Hepatocyte (in vitro differentiated cells): ENCODE measurements around the gene CPSF4. TPM values are rescaled to one million over a fixed set of nuclear protein-coding genes. Genes with fewer than 3 reads are reported as not detected.

Source experiments
- DNase-seq: peaks from one replicate; pipeline ENCODE4 v3.0.0-alpha.2; 2016; ENCODE audit warnings: low spot score
- H2AFZ ChIP-seq: fragments of 200-600 bp; sonication (generic); 2 replicates; pipeline ENCODE4 v1.6.0; 2016; ENCODE audit warnings: antibody characterized with exemption, mild to moderate bottlenecking
- H3K27ac ChIP-seq: fragments of 200-600 bp; sonication (generic); 2 replicates; pipeline ENCODE4 v1.5.1; 2016; ENCODE audit warnings: mild to moderate bottlenecking
- H3K27me3 ChIP-seq: fragments of 200-600 bp; sonication (generic); 2 replicates; pipeline ENCODE4 v1.6.1; 2016
- H3K36me3 ChIP-seq: fragments of 200-600 bp; sonication (generic); replicated peaks from 2 replicates; pipeline ENCODE4 v1.5.1; 2016; ENCODE audit warnings: low read depth; ENCODE audit not compliant: insufficient read depth
- H3K4me1 ChIP-seq: fragments of 200-600 bp; sonication (generic); 2 replicates; pipeline ENCODE4 v1.5.1; 2016; ENCODE audit warnings: mild to moderate bottlenecking, moderate library complexity; ENCODE audit not compliant: insufficient read depth
- H3K4me2 ChIP-seq: fragments of 200-600 bp; sonication (generic); 2 replicates; pipeline ENCODE4 v1.6.0; 2016
- H3K4me3 ChIP-seq: fragments of 200-600 bp; sonication (generic); 2 replicates; pipeline ENCODE4 v1.5.1; 2016; ENCODE audit warnings: mild to moderate bottlenecking
- H3K79me2 ChIP-seq: fragments of 200-600 bp; sonication (generic); 2 replicates; pipeline ENCODE4 v1.6.0; 2017; ENCODE audit warnings: mild to moderate bottlenecking
- H3K9me2 ChIP-seq: fragments of 200-600 bp; sonication (generic); replicated peaks from 2 replicates; pipeline ENCODE4 v1.6.0; 2017; ENCODE audit warnings: mild to moderate bottlenecking; ENCODE audit not compliant: insufficient read depth
- H3K9me3 ChIP-seq: fragments of 200-600 bp; sonication (generic); 2 replicates; pipeline ENCODE4 v1.5.1; 2016; ENCODE audit warnings: low read depth, mild to moderate bottlenecking
- H4K20me1 ChIP-seq: fragments of 200-600 bp; sonication (generic); 2 replicates; pipeline ENCODE4 v1.6.0; 2016; ENCODE audit warnings: mild to moderate bottlenecking; ENCODE audit not compliant: insufficient read depth, poor library complexity, severe bottlenecking
- EZH2 ChIP-seq: fragments of 200-600 bp; sonication (generic); IDR thresholded peaks from 2 replicates; pipeline ENCODE4 v1.6.1; 2016; ENCODE audit warnings: antibody characterized with exemption, mild to moderate bottlenecking, borderline replicate concordance
- EZH2phosphoT487 ChIP-seq: fragments of 200-600 bp; sonication (generic); IDR thresholded peaks from one replicate; pipeline ENCODE4 v1.6.1; 2018; ENCODE audit warnings: antibody characterized with exemption, mild to moderate bottlenecking, low read depth, moderate library complexity; ENCODE audit not compliant: unreplicated experiment, severe bottlenecking
- WGBS: methylation state at CpG from one replicate; pipeline ENCODE4 v1.1.6; 2016; ENCODE audit warnings: low lambda C conversion rate; ENCODE audit errors: missing lambda C conversion rate; 5-methylcytosine and 5-hydroxymethylcytosine counted together
- polyA plus RNA-seq: library from polyadenylated mRNA; unstranded; fragments of >200 nt; fragmentation: Nextera tagmentation; extraction: Ambion mirVana; gene quantifications from 2 replicates; pipeline ENCODE4 v1.2.1, GENCODE V29; 2016
- total RNA-seq: library from RNA; depleted of rRNA; stranded (reverse); fragments of >200 nt; gene quantifications from 2 replicates; pipeline ENCODE4 v1.2.3, GENCODE V29; 2014
- TF ChIP-seq, protein P1 (sequence below): fragments of 200-600 bp; sonication (generic); IDR thresholded peaks from 2 replicates; pipeline ENCODE4 v1.5.1; 2016; ENCODE audit warnings: antibody characterized with exemption, mild to moderate bottlenecking; ENCODE audit not compliant: poor library complexity

The CPSF4 gene
- total and polyA plus RNA-seq, 2 experiments from 2014 or later = 35.1 to 37.6 TPM

- 94% methylated on average over 18 of the region's 18 CpGs for WGBS
- Histone ChIP-seq H3K4me2 (no peak overlapping the region), H3K4me1 (peaks cover 8% of the 10 kb centered on the region), H3K4me3 (no peak overlapping the region), H4K20me1 (no peaks in the 10 kb centered on the region), H3K36me3 (no peaks in the 10 kb centered on the region), H3K27ac (no peak overlapping the region), H3K9me3 (no peaks in the 10 kb centered on the region), H3K79me2 (no peaks in the 10 kb centered on the region), H2AFZ (no peak overlapping the region), H3K27me3 (no peaks in the 10 kb centered on the region), H3K9me2 (no peaks in the 10 kb centered on the region)
- TF ChIP-seq EZH2phosphoT487 (no peak), EZH2 (no peak)
- TF ChIP-seq, protein P1, sequence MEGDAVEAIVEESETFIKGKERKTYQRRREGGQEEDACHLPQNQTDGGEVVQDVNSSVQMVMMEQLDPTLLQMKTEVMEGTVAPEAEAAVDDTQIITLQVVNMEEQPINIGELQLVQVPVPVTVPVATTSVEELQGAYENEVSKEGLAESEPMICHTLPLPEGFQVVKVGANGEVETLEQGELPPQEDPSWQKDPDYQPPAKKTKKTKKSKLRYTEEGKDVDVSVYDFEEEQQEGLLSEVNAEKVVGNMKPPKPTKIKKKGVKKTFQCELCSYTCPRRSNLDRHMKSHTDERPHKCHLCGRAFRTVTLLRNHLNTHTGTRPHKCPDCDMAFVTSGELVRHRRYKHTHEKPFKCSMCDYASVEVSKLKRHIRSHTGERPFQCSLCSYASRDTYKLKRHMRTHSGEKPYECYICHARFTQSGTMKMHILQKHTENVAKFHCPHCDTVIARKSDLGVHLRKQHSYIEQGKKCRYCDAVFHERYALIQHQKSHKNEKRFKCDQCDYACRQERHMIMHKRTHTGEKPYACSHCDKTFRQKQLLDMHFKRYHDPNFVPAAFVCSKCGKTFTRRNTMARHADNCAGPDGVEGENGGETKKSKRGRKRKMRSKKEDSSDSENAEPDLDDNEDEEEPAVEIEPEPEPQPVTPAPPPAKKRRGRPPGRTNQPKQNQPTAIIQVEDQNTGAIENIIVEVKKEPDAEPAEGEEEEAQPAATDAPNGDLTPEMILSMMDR = no peak
- DNase-seq = no peak
Observed at GRCh38 chr7:99397297-99397983, 41.3 kb upstream of the CPSF4 start.

- H2AFZ ChIP-seq = no peak overlapping the region
- peaks cover 2% of the 10 kb centered on the region for H4K20me1 ChIP-seq
- H3K9me3 ChIP-seq = no peaks in the 10 kb centered on the region
- WGBS = 75% methylated on average over 5 of the region's 5 CpGs
- H3K4me3 ChIP-seq = no peak overlapping the region
- H3K79me2 ChIP-seq = peaks cover 1% of the 10 kb centered on the region
- H3K4me2 ChIP-seq = no peak overlapping the region
- H3K4me1 ChIP-seq = no peaks in the 10 kb centered on the region
- H3K27ac ChIP-seq = no peak overlapping the region
- H3K9me2 ChIP-seq = no peaks in the 10 kb centered on the region
- no peak for TF ChIP-seq EZH2
- TF ChIP-seq, protein P1 = no peak
- no peak for TF ChIP-seq EZH2phosphoT487
- no peaks in the 10 kb centered on the region for H3K36me3 ChIP-seq
- no peak for DNase-seq
- H3K27me3 ChIP-seq = no peaks in the 10 kb centered on the region
Observed at GRCh38 chr7:99398891-99399445, 39.8 kb upstream of the CPSF4 start.

GRCh38 chr7:99399597-99399996 lies 39.1 kb upstream of the CPSF4 start:
- WGBS = 94% methylated on average over 6 of the region's 6 CpGs
- Histone ChIP-seq H4K20me1 (peaks cover 5% of the 10 kb centered on the region), H3K4me3 (no peak overlapping the region), H3K4me1 (no peaks in the 10 kb centered on the region), H3K36me3 (no peaks in the 10 kb centered on the region), H3K4me2 (no peak overlapping the region), H3K27ac (no peak overlapping the region), H3K9me3 (no peaks in the 10 kb centered on the region), H3K79me2 (peaks cover 6% of the 10 kb centered on the region), H3K9me2 (no peaks in the 10 kb centered on the region), H3K27me3 (no peaks in the 10 kb centered on the region), H2AFZ (no peak overlapping the region)
- no peak for DNase-seq
- TF ChIP-seq EZH2 = no peak
- TF ChIP-seq, protein P1 = no peak
- no peak for TF ChIP-seq EZH2phosphoT487
